GM18498 (cell line): ENCODE measurements around the gene PRELID2.
"Not testable (repeated sequence)": the region's sequence is repeated elsewhere in the genome, so short reads cannot be mapped to it uniquely, and the experiment has no call there.

ENCODE experiments used
- ATAC-seq: cut with Tn5 transposase; IDR thresholded peaks from one replicate; pipeline ENCODE4 v1.9.1; 2021; ENCODE audit warnings: mild to moderate bottlenecking, moderate library complexity; ENCODE audit not compliant: unreplicated experiment

PRELID2 gene

DNA sequence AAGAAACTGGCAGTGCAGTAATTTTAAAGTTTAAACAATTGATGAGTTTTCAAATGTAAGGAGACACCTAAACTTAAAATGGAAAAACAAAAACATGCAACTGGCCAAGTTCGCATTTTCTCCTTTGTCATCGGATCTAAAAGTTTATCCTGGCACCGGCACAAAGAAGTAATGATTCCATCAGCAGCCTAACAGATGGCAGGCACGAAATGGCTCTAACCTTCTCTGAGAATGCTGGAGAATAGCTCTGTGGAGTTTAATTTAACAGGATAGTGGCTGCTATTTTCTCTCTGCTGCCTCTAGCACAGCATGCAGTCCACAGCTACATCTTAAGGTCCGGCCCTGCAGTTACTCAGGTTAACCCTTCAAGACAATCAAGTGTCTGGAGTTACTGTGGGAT is 82.2 kb downstream of the PRELID2 start:
- ATAC-seq: no peak

DNA sequence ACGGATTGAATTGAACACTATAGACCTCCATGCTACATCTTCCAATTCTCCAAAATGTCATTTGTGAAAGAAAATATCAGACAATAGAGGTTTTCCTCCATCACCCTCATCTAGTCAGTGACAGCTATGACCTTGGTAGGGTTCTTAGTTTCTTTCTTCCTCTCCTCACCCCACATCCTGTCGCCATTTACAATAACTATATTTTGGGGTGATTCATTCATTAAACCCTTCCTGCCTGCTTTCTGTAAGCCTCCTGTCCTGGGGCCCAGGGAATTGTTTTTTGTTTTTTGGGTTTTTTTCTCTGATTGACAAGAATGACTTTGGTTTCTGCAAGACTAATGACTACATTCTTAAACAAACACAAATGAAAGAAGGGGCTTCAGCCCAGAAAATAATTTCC is 82.6 kb downstream of the PRELID2 start:
- ATAC-seq: no peak

DNA sequence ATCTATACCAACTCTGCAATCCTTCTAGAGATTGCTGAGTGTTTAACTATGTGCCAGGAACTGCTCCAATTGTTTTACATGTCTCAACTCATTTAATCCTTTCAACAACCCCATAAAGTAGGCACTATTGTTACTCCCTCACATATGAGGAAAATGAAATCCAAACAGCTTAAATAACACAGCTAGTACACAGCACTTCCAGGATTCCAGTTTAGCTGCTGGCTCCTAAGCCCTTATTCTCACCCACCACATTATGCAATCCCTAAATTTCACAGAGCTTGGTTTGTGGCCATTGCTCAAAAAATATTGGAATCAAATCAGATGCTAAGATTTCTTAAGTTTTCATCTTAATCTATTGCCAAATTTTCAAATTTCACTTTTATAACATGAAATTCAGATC is 84.9 kb downstream of the PRELID2 start:
- no peak for ATAC-seq

DNA sequence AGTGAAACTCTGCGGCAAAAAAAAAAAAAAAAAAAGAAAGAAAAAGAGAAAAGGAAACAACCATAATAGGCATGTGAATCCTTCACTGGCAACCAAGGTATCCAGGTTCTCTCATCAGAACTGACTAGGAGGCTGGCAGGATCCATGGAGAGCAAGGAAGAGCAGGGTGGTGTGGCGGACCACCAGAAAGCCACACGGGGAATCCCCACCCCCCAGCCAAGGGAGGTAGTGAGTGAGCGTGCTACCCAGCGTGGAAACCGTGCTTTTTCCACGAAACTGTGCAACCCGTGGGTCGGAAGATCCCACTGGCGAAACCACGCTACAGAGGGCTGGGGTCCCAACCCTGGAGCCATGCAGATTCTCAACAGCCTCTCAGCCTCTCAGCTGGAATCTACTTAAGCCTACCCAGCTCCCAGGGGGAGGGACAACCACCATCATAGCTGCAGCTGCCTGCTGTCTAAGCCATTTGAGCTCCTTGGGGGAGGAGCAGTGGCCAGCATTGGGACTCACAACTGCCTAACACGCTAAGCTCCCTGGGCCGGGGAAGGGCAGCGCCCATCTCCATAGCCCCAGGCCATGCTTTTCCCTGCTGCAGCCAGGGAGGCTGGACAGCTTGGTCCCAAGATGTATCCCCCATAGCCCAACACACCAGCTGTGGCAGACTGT is 91.6 kb downstream of the PRELID2 start:
- ATAC-seq: no peak

DNA sequence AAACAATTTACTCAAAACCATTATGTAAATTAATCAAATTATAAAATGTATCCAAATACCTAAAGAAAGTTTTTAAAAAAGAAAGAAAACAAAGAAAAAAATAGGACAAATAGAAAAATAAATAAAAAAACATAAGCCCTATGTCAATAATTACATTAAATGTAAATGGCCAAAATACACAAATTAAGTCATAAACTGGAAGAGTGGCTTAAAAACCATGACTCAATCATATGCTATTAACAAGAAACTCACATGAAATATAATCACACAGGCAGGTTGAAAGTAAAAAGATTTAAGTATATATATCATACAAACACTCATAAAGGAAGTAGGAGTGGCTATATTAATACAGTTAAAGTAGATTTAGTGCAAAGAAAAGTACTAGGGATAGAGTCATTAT is 95.3 kb downstream of the PRELID2 start:
- ATAC-seq: no peak

DNA sequence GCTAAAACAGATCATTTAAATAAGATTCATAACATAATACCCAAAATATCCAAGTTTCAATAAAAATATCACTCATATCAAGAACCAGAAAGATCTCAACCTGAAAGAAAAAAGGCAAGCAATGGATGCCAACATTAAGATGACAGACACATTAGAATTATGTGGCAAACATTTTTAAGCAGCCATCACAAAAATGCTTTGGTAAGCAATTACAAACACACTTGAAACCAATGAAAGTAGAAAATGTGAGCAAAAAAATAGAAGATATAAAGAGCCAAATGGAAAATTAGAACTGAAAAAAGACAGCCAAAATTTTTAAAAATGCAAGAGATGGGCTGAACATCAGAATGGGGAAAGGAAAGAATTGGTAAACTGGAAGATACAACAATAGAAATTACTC is 96.9 kb downstream of the PRELID2 start:
- ATAC-seq: no peak

DNA sequence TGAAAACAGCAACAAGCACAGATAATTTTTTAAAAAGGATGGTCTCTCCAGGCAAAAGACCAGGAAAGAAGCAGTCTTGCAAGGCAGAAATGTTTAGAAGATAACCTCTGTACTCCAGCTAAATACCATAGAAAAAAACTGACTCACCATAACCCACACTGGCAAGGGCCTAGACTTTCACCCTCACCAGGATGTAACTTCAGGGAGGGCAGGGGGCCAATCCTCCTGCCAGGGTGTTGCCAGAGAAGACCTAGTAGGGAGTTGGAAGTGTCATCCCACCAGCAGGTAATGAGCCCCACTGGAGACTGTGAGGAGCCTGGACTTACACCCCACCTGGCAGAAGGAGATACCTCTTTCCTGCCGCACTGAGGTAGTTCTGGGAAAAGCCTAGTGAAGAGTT is 97.6 kb downstream of the PRELID2 start:
- ATAC-seq: no peak

DNA sequence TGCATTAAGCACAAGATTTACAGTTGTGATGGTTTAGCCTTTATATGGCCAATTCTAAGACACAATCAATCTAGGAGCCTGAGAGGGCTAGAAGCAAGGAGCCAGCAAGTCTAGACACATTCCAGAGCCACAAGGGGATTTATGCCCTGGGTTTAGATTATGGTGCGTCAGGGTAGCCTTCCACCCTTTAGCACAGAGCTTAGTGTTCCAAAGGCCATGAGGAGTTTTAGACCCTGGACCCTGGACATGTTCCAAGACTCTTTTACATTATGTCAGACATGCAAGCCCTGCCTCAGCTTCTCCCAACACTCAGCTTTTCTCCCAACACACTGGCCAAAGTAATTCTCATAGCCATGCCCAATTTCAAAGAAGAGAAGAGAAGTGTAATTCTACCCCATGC is 105.2 kb downstream of the PRELID2 start:
- ATAC-seq: not testable (repeated sequence)

DNA sequence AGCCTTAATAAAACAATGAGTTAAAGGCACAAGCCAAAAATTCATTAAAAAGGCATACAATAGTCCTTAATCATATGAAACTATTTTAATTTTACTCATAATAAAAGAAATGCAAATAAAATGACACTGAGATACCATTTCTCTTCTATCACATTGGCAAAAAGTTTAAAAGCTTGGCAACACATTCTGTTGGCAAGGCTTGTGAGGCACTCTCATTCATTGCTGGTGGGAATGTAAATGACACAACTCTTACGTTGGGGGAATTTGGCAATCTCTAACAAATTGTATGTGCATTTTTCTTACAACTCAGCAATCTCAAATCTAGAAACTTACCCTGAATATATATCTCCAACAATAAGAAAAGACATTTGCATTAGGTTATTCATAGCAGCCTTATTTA is 111.6 kb downstream of the PRELID2 start:
- no peak for ATAC-seq

DNA sequence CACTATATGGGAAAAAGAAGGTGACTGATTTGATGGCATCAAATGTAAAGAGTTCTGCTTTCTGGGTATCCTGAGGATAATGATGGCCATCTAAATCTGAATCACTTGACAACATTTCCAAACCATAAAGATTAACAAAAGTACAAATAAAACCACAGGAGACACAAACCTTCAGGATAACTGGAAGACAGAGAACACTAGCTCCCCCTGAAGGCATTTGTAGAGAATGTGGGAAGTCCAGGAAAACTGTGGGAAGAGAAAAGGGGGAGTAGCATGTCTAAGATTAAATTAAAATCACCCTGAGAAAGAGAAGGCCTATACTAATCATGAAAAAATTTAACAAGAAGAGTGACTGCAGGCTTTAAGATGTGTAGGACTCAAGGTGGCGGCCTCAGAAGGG is 116.2 kb downstream of the PRELID2 start:
- ATAC-seq: no peak

DNA sequence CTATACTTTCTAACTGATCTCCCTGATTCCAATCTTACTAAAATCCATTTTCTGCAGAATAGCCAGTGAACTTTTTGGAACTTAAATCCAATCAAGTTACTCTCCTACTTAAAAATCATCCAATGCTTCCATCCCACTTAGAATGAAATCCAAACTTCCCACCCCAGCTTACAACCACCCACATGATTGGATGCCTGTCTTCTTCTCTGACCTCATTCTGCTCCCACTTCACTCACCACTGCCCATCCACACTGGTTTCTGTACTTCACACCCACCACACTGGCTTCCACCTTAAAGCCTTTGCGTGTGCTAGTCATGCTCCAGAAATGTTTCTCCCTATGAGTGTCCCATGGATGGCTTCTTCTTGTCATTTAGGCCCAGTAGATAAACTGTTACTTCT is 119.7 kb downstream of the PRELID2 start:
- ATAC-seq: no peak

DNA sequence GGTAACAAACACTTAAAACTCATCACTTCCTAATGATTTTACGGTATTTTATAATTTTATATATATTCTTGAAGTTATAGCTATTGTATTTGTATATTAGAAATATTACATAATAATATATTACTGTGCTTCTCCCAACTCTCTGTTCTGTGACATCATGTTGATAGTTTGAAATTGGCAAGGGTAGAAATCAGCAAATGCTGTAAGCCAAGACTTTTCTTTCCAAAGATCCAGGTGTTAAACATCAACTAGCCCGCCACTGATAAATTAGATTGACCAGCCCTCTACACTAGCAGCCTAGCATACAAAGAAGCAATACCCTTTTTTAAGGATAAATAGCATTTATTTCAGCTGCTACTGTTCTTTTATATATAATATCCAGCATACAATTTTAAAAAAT is 122.9 kb downstream of the PRELID2 start:
- no peak for ATAC-seq

DNA sequence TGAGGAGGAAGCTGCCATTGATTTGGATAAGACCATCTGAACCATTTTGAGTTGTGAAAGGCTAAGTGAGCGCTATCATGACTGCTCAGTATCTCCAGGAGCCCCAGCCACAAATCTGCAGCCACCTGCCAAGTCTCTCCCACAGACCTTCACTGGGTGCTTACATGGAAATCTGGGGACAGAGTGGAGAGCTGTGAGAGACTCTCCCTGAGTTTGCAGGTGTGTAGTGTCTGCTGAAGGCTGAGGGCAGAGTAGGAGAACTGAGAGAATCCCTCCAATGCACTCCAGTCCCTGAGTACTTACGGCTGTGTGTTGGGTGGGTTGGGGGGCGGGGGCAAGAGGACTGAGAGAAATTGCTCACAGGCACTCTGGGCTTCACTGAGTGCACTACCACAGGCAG is 123.7 kb downstream of the PRELID2 start:
- ATAC-seq: no peak
